BE2C (cell line): ENCODE measurements around the gene CLTA.

Experiments used
- DNase-seq: peaks from one replicate; pipeline ENCODE4 v3.0.0-alpha.2; 2020
- H3K27me3 ChIP-seq: fragments of 250-450 bp; sonication (Bioruptor Pico); 2 replicates; pipeline ENCODE4 v1.5.1; 2020; ENCODE audit warnings: mild to moderate bottlenecking
- H3K36me3 ChIP-seq: fragments of 250-450 bp; sonication (Bioruptor Pico); 2 replicates; pipeline ENCODE4 v1.5.1; 2020; ENCODE audit warnings: mild to moderate bottlenecking
- H3K4me1 ChIP-seq: fragments of 250-450 bp; sonication (Bioruptor Pico); 2 replicates; pipeline ENCODE4 v1.5.1; 2020
- H3K4me3 ChIP-seq: 2 replicates; pipeline ENCODE4 v1.5.1; 2011; ENCODE audit warnings: low read depth, low read length
- H3K9me3 ChIP-seq: fragments of 250-450 bp; sonication (Bioruptor Pico); 2 replicates; pipeline ENCODE4 v1.5.1; 2020
- CTCF ChIP-seq: IDR thresholded peaks from 2 replicates; pipeline ENCODE4 v1.5.1; 2012; ENCODE audit warnings: mild to moderate bottlenecking, low read depth, low read length

The CLTA gene

GRCh38 chr9:36144309-36145232 is 46.1 kb upstream of the CLTA start:
- no peaks in the 10 kb centered on the region for H3K9me3 ChIP-seq
- no peak for TF ChIP-seq CTCF
- H3K4me3 ChIP-seq = no peak overlapping the region
- H3K36me3 ChIP-seq = no peaks in the 10 kb centered on the region
- no peak for DNase-seq
- no peaks in the 10 kb centered on the region for H3K27me3 ChIP-seq
- peaks cover 9% of the 10 kb centered on the region for H3K4me1 ChIP-seq

GRCh38 chr9:36145970-36146369 is 44.8 kb upstream of the CLTA start:
- TF ChIP-seq CTCF = no peak
- H3K4me1 ChIP-seq = peaks cover 12% of the 10 kb centered on the region
- no peaks in the 10 kb centered on the region for H3K27me3 ChIP-seq
- no peak overlapping the region for H3K4me3 ChIP-seq
- no peaks in the 10 kb centered on the region for H3K36me3 ChIP-seq
- H3K9me3 ChIP-seq = no peaks in the 10 kb centered on the region
- DNase-seq = no peak

GRCh38 chr9:36146651-36147050 is 44.1 kb upstream of the CLTA start:
- Histone ChIP-seq H3K27me3 (no peaks in the 10 kb centered on the region), H3K9me3 (no peaks in the 10 kb centered on the region), H3K4me1 (peaks cover 12% of the 10 kb centered on the region), H3K36me3 (no peaks in the 10 kb centered on the region), H3K4me3 (no peak overlapping the region)
- no peak for TF ChIP-seq CTCF
- DNase-seq = no peak

GRCh38 chr9:36147441-36148175 is 43.1 kb upstream of the CLTA start:
- no peaks in the 10 kb centered on the region for H3K36me3 ChIP-seq
- no peaks in the 10 kb centered on the region for H3K27me3 ChIP-seq
- H3K4me1 ChIP-seq = peaks cover 12% of the 10 kb centered on the region
- H3K9me3 ChIP-seq = no peaks in the 10 kb centered on the region
- no peak for TF ChIP-seq CTCF
- H3K4me3 ChIP-seq = no peak overlapping the region
- no peak for DNase-seq

GRCh38 chr9:36148311-36149051 is 42.2 kb upstream of the CLTA start:
- Histone ChIP-seq H3K4me1 (peaks cover 12% of the 10 kb centered on the region), H3K4me3 (no peak overlapping the region), H3K27me3 (no peaks in the 10 kb centered on the region), H3K9me3 (no peaks in the 10 kb centered on the region), H3K36me3 (no peaks in the 10 kb centered on the region)
- peak; percentile 99 for DNase-seq
- peak; percentile 5; the same call in 1 of the 2 replicates for TF ChIP-seq CTCF
